ENCODE results near the gene CDC42SE2. TPM values are rescaled to one million over a fixed set of nuclear protein-coding genes. Genes with fewer than 3 reads are reported as not detected.

The CDC42SE2 gene, protein sequence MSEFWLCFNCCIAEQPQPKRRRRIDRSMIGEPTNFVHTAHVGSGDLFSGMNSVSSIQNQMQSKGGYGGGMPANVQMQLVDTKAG
- 9.3 TPM for total RNA-seq
- long read RNA-seq, partial matches to known transcripts, result 2 of 23 reads
- long read RNA-seq, other reads (novel, unspliced or antisense), result 19 of 23 reads

DNA sequence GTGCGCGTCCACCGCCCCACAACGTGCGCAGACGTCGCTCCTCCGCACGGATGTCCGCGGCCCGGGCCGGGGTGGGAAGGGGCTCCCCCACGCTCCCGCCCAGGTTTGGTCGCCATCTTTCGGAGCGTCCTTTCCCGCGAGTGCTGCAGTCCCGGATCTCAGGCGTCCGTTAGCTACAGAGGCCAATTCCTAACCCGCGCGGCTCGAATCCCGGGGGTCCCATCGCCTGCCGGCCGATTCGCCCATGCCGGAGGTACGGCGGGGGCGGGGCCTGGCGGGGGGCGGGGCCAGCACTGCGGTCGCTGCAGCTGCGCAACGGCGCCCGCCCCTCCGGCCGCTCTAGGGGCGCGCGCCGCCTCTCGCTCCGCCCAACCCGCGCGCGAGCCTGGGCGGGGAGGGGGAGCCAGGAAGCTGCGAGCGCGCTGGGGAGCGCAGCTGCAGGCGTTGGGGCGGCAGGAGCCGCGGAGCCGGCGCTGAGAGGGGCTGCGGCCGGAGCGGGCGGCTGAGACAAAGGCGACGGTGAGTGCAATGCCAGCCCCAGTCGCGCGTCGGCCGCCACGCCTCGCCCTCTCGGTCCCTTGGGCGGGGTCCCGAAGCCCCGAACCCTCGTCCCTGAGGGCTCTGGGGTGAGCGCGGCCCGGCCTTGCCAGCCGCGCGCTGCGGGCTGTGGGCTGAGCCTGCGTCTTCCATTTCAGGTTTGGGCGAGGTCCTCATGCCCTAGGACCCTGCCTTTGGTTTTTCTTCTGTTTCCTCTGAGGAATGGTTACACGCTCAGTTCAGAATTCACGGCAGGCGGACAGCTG lies at the start of gene CDC42SE2:
Gene CDC42SE2, plus strand, starts transcription at position 406 of the 803 bp plus-strand sequence. CDS start 95,441 bp downstream, outside the sequence.
- intact Hi-C loops (cut with DNase I), result loop anchor here (5.0 kb wide), 1 partner anchor 92 kb away; the partner anchor contains the start of gene LYRM7
- ATAC-seq (ENCODE audit: poor library complexity) (peak; percentile 99), DNase-seq (peak; percentile 92)

DNA sequence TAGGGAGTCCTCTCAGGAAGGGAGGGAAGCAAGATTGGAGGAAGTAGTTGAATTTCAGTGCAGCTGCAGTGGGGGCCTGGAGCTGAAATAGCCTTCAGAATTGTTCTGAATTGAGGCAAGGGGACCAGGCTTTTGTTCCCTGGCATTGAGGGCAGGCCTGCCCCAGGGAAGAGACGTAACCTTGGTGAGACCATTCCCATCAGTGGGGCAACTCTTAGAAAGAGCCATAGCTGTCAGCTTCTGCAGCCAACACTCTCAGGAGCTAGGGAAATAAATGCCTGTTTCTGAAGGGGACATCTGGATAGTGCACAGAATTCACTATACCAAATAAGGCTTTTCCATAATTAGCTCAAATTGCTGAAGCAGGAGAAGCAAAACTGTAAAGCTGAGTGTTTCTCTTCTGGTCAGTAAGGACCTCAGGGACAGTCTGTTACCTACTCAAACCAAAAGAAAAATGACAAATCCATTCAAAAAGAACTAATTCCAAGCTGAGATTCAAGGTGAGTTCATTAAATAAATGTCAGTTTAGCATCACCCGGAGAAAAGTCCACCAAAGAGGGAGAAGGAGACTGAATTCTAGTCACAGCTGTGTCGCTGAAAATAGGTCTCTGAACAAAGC lies 49.1 kb upstream of the CDC42SE2 start:
- DNase-seq, result no peak
- no peak for ATAC-seq (ENCODE audit: poor library complexity)
- intact Hi-C loops (cut with DNase I), result no loop called here

DNA sequence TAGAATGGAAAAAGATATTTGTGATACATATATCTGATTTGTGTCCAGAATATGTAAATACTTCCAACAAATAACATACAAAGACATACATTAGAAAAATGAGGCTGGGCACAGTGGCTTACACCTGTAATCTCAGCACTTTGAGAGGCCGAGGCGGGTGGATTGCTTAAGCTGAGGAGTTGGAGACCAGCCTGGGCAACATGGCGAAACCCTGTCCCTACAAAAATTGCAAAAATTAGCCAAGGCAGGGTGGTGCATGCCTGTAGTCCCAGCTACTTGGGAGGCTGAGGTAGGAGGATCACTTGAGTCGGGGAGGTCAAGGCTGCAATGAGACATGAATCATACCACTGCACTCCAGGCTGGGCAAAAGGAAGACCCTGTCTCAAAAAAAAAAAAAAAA lies 46.1 kb upstream of the CDC42SE2 start:
- ATAC-seq (ENCODE audit: poor library complexity) (no peak), DNase-seq (no peak)
- intact Hi-C loops (cut with DNase I), result no loop called here

DNA sequence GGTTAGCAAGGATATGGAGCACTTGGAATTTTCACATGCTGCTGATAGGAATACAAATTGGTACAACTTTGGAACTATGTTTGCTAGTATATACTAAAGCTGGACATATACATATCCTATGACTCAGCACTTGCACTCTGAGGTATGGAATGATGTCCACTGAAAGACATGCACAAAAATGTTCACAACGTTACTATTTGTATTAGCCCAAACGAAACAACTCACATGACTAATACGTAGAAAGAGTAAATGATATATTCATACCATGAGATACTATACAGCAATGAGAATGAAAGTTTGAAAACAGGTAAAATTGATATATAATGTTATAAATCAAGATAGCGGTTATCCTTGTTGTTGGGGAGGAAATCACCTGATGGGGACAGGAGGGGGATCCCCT lies 45.5 kb upstream of the CDC42SE2 start:
- DNase-seq (no peak), ATAC-seq (ENCODE audit: poor library complexity) (no peak)
- intact Hi-C loops (cut with DNase I), result no loop called here

DNA sequence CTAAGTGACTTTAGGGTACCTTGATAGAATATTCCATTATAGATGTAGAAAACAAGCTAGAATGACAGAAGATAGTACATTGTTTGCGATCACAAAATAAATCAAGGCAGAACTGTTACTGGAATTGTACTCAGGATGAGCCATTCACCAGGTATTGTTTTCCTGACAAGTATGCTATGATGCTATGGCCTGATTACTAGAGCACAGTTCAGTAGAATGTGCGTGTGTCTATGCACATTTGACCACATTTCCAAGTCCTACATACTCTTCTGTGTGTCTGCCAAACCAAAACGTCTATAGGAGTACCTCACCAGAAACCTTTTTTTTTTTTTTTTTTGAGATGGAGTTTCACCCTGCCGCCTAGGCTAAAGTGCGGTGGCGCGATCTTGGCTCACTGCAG lies 43.3 kb upstream of the CDC42SE2 start:
- ATAC-seq (ENCODE audit: poor library complexity), result no peak
- no peak for DNase-seq
- intact Hi-C loops (cut with DNase I), result no loop called here

DNA sequence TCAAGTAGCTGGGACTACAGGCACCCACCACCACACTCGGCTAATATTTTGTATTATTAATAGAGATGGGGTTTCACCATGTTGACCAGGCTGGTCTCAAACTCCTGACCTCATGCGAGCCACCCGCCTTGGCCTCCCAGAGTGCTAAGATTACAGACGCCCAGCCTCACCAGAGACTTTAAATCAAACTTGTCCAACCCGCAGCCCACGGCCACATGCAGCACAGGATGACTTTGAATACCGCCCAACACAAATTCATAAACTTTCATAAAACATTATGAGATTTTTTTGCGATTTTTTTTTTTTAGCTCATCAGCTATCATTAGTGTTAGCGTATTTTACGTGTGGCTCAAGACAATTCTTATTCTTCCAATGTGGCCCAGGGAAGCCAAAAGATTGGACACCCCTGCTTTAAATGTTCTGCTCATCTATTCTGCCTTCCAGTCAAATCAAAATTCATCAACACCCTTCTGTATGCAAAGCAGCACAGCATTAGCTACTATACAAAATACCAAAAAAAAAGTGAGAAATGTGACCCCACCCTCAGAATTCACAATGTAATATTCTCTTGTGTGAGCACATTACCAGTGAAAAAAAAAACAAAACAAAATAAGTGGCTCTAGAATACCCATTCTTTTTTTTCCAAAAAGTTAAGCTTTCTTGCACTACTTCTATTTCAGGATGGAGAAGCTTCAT lies 42.7 kb upstream of the CDC42SE2 start:
- intact Hi-C loops (cut with DNase I), result no loop called here
- ATAC-seq (ENCODE audit: poor library complexity), result no peak
- DNase-seq, result no peak

DNA sequence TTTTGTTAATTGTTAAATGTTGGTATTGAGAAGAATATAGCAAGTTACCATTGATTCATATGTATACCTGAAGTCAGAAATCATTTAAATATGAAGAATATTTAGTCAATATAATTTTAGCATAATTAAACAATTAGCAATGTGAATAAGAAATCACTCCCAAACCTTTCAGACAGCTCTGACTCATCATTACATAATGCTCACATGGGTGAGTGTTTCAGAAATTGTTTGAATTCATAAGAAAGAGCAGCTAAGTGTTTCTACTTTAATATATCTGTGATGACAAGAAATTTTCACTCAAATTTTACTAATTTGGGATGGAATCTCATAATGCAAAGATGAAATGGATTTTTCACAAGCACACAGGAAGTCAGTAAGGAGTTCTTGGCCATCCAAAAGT lies 42.0 kb upstream of the CDC42SE2 start:
- intact Hi-C loops (cut with DNase I), result no loop called here
- ATAC-seq (ENCODE audit: poor library complexity) (no peak), DNase-seq (no peak)

DNA sequence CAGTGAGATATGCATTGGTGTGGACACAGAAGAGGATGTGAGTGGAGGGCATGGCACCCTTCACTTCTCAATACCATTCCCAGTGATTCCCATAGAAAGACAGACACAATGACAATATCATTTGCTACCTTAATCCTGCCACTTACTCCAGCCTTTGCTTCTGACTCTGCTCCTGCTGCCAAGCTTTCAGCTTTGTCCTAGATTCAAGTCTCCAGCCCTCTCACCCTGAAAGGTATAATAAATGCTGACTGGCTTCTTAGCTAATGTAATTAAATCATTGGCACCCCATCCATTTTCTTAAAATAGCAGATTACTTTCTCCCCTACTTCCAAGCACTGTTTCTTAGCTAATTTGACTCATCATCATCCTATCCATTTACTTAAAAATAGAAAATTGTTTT lies 41.1 kb upstream of the CDC42SE2 start:
- DNase-seq (no peak), ATAC-seq (ENCODE audit: poor library complexity) (no peak)
- intact Hi-C loops (cut with DNase I), result no loop called here

DNA sequence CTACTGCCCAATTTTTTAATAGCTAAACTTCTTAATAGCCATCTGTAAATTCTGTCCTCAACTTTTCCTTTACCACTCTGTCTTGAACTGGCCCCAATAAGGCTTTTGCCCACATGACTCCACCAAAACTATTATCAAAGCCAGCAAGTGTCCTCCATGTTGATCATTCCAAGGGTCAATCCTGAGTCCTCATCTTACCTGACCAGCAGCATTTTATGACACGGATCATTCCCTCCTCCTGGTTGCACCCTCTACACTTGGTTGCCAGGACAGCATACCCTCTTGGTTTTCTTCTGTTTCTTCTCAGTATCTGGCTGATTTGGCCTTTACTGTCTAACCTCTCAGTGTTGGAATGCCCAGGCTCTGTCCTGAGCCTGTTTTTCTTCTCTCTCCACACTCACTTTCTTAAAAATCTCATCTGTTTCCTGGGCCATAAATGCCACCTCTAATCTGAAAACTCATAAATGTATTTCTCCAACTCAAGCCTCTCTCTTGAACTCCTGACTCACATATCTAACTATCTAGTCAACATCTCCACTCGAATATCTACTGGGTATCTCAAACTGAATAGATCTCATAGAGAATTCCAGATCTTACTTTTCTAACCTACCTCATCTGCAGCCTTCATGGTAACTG lies 40.0 kb upstream of the CDC42SE2 start:
- DNase-seq (no peak), ATAC-seq (ENCODE audit: poor library complexity) (no peak)
- intact Hi-C loops (cut with DNase I), result no loop called here

DNA sequence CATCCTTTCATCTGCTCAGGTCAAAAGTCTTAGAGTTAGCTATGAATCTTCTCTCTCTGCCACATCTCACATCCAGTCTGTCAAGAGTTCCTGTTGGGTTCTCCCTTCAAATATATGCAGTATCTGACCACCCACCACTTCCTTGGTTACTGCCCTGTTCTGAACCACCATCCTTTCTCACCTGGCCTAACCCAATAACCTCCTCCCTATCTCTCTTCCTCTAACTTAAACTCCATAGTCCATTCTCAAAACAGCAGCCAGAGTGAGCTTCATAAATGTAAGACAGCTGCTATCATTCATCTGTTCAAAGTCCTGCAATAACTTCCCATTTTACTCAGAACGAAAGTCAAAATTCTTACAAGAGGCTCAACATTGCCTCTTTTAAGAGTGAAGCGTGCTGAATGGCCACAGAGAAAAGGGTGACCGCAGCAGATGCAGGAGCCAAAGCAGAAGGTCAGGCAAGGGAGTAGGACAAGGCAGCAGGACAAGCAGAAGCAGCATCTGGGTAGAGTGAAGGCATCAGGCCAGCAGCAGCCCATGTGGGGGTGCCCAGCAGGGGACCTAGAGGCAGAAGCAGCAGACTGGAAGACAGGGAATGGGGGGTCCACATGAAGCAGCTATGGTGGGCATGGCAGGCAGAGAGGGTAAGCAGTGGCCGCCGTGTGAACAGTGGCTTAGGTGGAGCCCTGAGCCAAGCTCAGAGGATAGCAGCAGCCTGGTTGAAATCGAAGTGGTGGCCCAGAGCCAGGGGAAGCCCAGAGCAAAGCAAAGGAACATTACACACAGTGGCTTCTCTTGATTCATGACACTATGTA lies 39.3 kb upstream of the CDC42SE2 start:
- ATAC-seq (ENCODE audit: poor library complexity) (peak; percentile 73), DNase-seq (peak; percentile 53)
- intact Hi-C loops (cut with DNase I), result no loop called here

DNA sequence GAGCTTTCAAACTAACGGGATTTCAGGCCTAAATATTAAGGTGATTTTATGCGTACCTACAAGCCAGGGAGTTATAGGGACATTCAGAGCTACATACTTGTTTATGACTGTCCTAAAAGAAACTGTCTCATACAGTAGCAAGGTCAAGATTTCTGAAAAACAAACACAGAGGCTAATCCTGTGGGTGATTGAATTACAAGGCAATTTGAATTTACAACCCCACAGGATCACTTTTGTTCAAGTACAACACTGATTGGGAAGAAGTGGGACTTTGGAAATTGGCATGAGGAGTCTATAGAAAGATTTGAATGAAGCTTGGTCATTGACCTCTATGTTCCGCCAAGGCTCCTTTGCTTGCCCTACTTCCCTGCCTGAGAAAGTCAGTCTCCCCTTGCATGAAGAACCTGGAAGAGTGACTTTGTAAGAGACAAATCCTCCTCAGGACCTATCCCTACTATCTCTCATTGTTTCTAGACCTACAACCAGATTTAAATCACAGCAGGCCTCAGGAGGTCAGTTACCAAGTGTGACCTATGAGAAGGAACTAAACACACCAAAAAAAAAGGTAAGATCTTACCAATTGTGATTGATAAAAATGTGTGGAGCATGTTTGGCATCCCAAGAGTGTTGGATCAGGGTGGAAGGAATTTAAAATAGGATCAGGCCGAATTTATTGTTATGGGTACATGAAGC lies 38.4 kb upstream of the CDC42SE2 start:
- intact Hi-C loops (cut with DNase I), result no loop called here
- ATAC-seq (ENCODE audit: poor library complexity) (no peak), DNase-seq (no peak)

DNA sequence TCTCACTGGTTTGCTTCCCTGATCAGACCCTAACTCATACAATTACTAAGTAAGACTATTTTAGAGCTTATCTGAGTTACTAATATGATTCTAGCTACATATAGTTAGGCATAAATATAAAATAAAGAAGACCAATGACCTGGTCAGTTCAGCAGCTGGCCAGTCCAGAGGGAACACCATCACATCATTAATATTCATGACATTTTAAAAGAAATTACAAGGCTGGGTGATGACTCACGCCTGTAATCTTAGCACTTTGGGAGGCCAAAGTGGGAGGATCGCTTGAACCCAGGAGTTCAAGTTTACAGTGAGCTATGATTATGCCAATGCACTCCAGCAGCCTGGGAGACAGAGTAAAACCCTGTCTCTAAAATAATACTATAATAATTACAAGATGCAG lies 37.0 kb upstream of the CDC42SE2 start:
- no peak for DNase-seq
- intact Hi-C loops (cut with DNase I), result no loop called here
- ATAC-seq (ENCODE audit: poor library complexity), result no peak

DNA sequence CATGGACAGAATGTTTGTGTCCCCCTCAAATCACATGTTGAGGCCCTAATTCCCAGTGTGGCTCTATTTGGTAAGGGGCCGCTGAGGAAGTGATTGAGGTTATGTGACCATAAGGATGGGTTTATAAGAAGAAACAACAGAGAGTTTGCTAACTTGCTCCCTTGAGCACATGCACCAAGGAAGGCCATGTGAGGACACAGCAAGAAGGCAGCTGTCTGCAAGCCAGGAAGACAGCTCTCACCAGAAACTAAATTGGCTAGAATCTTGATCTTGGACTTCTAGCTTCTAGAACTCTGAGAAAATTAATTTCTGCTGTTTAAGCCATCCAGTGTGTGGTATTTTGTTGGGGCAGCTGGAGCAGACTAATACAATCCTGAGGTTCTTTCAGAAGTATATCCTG lies 35.2 kb upstream of the CDC42SE2 start:
- intact Hi-C loops (cut with DNase I), result no loop called here
- ATAC-seq (ENCODE audit: poor library complexity), result no peak
- DNase-seq, result no peak

DNA sequence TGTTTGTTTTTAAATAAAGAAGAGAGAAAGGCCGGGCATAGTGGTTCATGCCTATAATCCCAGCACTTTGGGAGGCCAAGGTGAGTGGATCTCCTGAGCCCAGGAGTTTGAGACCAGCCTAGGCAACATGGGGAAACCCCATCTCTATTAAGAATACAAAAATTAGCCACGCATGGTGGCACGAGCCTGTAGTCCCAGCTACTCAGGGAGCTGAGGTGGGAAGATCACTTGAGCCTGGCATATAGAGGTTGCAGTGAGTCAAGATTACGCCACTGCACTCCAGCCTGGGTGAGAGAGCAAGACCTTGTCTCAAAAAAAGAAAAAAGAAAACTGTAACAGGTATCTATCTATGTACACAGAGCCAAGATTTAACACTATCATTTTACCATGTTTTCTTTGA lies 34.2 kb upstream of the CDC42SE2 start:
- no peak for DNase-seq
- intact Hi-C loops (cut with DNase I), result no loop called here
- ATAC-seq (ENCODE audit: poor library complexity), result no peak

DNA sequence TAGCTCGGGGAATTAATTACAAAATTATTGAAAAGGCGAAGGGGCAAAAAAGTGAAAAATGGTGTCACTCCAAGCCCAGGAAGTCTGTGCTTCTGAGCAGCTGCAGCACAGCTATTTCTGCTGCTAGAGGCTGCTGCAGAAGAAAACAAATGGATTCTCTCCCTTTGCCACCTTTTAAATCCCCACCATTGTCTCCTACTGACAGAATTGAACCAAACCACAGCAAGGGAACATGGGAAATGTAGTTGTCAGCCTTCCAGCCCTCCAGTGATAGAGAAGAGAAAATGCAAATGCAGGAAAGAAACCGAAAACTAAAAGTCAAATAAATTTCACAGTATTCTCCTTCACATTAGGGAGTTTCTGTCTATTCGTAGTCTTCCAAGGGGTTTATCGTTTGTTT lies 33.4 kb upstream of the CDC42SE2 start:
- no peak for ATAC-seq (ENCODE audit: poor library complexity)
- intact Hi-C loops (cut with DNase I), result no loop called here
- DNase-seq, result no peak

DNA sequence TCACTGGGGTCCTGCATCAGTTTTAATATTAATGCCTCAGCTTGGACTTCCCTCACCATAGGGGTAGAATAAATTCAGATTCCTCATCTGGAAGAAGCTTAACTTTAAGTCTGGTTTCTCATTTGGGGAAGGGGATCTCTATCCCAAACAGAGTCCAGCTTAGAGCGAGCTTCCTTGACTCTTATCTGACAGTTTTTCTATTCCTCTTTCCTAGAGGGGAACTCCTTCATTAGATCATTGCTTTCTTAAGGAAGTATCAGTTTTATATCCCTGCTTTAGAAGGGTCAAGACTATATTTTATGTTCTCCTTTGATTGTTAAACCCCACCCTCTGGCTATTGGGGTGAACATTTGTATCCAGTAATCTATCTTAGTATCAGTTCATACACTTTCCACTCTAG lies 24.2 kb upstream of the CDC42SE2 start:
- no peak for ATAC-seq (ENCODE audit: poor library complexity)
- no peak for DNase-seq
- intact Hi-C loops (cut with DNase I), result no loop called here

DNA sequence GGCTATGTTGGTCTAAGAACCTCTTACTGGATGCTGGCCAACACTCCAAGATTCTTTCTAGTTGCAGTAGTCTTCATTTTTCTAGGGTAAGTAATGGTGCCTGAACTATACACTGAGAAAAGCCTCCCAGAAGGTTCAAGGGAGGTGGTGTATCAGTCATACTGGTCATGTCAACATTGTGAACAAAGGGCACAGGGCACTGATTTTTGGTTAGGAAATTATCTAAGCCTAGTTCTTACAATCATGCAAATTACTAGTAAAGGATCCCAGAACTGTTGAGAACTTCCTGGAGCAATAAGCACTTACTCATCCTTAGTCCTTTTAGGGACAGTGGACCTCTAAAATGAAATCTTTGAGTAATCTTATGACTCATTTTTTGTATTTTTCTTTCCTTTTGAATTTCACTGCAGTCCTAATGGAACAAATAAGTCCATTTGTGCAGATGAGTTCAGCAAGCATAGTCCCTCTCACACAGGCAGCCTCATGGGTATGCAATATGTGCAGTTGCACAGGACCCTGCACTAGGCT lies 21.1 kb upstream of the CDC42SE2 start:
- ATAC-seq (ENCODE audit: poor library complexity) (no peak), DNase-seq (no peak)
- intact Hi-C loops (cut with DNase I), result no loop called here

DNA sequence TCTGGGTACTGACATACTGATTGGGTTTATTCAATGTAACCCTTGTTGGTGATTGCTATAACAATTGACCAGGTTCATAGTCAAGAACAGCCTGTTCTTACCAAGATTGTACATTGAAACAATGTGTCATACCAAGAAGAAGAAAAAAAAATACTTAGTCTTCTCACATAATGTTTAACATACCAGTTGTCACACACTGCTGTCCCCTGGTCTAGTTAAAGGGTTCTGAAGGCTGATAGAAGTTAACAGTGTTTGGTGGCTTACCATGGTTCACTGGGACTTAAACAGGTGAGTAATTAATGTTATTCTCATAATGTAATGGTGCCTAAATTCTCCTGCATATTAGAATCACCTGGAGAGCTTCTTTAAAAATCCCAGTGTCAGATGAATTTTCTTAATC lies 18.5 kb upstream of the CDC42SE2 start:
- ATAC-seq (ENCODE audit: poor library complexity) (no peak), DNase-seq (no peak)
- intact Hi-C loops (cut with DNase I), result no loop called here
